LoVo (cell line): ENCODE results near the gene DDX25.
A peak's percentile ranks its signal among the peaks of the same experiment; 100 is the strongest.
"Not testable (repeated sequence)": the region's sequence is repeated elsewhere in the genome, so short reads cannot be mapped to it uniquely, and the experiment has no call there.

Source experiments
- DNase-seq: peaks from one replicate; pipeline ENCODE4 v3.0.0-alpha.2; 2016; ENCODE audit warnings: low spot score

DDX25 gene

DNA sequence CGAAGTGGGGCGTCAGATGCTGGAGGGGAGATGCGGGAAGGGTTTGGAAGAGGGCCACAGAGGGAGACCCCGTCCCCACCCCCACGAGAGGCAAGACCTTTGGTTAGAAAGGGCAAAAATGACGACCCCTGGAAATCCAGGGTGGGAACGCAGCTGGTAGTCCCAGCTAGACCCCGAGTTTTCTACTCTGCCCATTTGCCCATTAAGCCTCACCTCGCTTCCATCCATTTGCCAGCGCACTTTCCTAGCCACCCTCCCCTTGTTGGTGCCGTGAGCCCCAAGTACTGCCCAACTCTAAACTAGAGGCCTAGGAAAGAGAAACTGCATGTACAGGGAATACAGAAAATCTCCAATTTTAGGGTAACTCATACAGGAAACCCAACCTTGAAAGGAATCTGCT lies 370 bp downstream of the DDX25 start:
- no peak for DNase-seq

DNA sequence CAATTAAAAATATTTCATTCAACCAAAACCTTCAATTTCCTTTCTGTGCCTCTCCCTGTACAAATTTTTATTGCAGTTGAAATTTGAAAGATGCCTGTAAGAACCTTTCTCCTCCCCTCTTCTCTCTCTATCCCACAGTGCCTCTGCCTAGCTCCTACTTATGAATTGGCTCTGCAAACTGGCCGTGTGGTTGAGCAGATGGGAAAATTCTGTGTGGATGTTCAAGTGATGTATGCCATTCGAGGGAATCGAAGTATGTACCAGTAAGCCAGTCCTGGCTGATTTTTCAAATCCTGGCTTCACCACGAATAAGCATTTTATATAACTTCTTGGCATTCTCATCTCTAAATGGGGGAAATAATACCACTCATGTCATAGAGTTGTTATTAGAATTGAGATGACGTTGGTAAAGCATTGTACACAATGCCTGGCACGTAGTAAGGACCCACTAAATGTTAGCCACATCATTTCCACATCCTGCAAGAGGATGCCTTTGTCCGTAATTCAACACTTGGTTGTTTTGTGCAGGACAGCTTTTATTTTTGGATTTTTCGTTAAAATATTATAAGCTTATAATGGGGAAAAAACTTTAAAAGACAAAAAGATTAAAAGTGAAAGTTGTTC lies 6.0 kb downstream of the DDX25 start:
- no peak for DNase-seq

DNA sequence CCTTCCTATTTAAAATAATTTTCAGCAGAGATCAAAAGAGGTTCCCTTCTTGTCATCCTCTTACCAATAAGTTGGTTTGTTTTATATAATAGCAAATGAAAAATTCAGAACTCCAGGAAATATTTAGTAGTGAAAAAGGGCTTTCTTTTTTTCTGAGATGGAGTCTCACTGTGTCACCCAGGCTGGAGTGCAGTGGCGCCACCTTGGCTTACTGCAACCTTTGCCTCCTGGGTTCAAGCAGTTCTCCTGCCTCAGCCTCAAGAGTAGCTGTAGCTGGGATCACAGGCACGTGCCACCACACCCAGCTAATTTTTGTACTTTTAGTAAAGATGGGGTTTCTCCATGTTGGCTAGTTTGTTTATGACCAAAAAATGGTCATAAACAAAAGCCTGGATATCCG lies 10.3 kb downstream of the DDX25 start:
- not testable (repeated sequence) for DNase-seq

DNA sequence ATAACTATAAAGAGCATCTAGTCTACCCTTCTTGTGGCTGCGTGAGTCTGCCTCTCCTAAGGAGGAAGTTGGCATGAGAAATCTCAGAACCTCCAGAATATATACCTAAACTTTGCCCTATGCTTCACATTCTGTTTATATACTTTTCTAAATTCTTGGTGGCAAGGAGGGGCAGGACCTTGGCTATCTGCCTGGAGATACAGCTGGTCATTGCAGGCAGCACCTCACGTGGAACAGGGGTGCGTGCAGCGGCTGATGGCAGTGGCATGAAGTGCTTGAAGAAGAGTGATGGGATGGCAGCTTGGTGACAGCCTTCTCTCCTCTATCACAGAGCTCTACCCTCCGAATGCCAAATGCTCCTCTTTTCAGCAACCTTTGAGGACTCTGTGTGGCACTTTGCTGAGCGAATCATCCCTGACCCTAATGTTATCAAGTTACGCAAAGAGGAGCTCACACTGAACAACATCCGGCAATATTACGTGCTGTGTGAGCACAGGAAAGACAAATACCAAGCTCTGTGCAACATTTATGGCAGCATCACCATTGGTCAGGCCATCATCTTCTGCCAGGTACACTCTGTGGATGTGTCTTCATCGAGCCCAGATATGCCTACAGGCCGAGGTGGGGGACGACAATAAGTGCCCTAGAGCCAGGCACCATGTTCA lies 12.5 kb downstream of the DDX25 start:
- DNase-seq: peak; percentile 52

DNA sequence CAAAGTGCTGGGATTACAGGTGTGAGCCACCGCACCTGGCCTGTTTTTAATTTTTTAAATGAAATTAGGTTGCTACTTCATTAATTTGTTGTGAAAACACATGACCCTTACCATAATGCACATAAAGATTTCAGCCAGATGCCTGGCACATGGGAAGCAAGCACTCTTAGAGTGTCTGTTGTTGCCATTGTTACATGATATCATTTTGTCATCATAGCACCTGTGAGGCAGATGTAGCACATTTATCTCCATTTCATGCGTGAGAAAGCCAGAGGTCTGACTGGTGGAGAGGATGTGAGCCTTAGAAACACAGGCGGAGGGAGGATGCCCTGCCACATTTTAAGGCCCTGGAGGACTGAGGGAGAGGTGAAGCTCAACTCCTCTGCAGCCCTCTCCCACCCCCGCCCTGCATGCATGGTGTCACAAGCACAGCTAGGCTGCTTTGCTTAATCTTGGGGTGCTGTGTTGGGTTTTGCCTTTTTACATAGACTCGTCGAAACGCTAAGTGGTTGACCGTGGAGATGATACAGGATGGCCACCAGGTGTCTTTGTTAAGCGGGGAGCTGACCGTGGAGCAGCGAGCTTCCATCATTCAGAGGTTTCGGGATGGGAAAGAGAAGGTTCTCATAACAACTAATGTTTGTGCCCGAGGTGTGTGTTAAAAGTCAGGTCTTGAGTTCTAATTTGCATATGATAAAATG lies 14.0 kb downstream of the DDX25 start:
- no peak for DNase-seq

DNA sequence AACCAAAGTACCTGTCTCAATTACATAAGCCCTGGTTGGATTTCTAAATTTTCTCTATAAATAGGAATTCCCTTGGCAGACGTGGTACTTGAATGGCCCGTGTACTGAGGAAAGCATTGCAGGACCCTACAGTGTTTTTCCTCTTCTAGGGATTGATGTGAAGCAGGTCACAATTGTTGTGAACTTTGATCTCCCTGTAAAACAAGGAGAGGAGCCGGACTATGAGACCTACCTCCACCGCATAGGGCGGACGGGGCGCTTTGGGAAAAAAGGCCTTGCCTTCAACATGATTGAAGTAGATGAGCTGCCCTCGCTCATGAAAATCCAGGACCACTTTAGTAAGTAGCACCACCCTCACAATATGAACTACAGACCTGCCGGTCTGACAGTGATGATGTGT lies 16.7 kb downstream of the DDX25 start:
- DNase-seq: no peak

DNA sequence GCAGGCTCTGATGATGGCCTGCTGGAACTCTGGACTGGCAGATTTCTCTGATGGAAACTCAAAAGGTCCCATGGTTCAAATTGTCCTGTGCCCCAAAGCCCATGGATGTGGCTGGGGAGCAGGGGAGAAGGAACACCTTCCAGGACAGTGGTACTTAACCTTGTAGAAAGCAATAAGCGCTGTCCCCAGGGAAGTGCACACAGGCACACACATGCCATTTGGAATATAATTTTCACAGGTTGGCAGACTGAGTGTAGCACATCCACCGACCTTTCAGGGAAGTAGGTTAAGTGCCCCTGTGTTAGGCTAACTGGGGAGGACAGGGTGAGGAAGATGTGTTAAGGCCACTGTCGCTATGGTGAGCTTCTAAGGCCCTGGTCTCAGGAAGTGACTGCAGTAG lies 17.8 kb downstream of the DDX25 start:
- no peak for DNase-seq

DNA sequence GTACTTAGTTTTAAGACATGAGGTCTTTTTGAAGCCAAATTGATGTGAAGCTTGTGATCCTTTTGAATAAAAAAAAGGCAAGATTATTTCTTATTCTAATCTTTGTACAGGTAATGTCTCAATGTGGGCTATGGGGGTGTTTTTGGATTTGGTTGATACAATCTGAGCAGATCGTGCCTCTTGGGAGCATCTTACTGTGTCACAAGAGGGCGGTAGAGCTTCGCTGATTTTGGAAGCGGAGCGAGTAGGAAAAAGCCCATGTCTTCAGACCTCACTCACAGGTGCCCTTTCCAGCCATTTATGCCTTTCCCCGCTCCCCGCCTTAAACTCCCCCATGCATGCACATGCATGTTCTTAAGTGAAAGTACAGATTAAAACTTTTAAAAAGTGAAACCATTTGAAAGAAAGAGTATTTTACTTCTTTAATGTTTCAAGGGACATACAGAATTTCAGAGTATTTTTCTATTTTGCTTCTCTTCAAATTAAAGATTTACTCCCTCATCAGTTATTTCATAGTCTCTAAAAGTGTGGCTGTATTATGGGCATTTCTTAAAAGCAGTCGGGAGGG lies 18.8 kb downstream of the DDX25 start:
- DNase-seq: peak; percentile 77

DNA sequence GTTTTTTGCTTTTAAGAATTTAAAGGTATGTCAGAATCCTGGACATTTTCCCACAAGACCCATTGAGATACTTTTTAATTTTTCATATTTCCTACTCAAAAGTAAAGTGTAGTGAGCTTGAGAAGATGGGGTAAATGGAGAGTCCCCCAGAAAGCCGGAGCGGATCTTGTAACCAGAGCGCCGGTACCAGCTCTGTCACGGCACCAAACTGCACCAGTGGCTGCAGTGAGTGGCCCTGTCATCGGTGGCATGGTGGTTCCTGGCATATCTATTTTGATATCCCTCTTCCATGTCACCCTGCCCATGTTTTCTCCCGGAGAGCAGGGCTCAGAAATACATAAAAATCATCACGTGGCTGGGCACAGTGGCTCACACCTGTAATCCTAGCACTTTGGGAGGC lies 19.3 kb downstream of the DDX25 start:
- no peak for DNase-seq

DNA sequence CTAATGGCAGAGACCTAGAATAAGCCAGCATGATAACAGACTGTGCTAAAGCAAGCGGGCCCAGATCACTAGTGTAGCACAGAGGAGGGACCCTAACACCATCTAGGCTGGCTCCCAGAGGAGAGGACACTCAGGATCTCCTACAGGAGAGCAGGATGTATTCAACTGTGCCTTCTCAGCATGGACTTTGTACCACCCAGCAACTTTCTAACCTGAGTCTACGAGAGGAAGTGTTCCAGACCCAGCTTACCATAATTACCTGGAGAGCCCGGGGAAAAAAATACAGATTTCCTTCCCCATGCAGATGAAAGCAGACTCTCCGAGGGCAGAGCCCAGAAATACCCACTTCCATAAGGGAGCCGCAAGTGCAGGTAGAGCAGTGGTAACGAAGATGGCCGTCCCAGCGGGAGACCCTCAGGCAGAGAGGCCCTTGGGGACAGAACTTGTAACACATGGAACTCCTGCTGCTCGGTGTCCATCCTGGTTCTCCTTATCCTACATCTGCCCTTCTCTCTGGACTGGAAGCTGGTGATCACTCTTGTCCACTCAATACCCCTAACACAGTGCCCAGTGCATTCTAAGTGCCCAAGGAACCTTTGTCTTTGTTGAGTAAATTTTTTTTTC lies 20.2 kb downstream of the DDX25 start:
- no peak for DNase-seq

DNA sequence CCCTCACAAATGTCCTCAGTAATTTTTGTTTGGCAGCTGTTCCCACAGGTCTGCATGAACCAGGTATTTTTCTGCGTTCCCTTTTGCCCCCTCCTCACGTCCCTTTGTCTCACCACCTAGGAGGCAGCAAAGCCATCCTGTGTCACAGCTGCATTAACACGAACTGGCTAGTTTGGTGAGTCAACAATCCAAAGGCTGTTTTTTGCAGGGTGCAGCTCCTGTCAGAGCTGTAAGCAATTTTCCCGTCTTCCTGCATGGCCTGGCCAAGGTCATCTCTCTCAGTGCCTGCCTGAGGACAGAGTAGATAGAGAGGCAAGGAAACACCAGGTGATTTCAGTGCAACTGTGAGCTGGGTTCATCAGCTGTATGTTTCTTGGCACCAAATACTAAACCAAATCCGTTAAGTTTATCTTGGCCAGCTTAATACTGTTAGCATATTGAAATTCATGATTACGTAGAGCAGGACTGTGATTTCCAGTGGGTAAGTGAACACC lies 21.0 kb downstream of the DDX25 start:
- DNase-seq: no peak

DNA sequence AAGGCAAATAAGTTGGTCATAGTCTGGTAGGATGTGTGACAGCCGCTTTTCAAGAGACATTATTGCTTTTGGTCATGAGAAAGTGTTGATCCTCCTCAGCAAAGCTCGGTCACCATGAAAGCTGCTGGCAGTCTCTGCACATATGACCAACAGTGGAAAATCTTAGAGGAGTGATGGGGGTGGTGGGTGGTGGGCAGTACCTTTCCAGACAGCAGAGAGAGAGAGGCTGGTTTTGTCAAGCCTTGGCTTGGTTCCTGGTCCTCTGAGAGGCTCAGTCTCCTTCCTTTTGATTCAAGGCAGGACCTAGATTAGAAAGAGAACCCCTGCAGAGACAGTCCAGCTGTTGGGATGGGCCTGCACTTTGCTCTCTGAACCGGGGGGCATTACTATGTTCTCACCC lies 21.5 kb downstream of the DDX25 start:
- no peak for DNase-seq

DNA sequence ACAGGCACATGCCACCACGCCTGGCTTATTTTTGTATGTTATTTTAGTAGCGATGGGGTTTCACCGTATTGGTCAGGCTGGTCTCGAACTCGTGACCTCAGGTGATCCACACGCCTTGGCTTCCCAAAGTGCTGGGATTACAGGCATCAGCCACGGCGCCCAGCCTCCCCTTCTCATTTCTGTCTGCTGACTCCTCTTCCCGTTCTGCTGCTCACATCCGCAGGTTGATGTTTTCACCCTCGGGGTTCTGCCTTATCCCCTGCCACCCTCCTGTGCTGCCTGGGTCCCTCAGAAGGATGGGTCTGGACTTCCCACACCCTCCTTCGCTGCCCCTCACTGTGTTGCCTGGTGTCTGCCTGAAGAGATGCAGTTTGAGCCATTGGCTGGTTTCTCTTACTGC lies 22.4 kb downstream of the DDX25 start:
- no peak for DNase-seq

DNA sequence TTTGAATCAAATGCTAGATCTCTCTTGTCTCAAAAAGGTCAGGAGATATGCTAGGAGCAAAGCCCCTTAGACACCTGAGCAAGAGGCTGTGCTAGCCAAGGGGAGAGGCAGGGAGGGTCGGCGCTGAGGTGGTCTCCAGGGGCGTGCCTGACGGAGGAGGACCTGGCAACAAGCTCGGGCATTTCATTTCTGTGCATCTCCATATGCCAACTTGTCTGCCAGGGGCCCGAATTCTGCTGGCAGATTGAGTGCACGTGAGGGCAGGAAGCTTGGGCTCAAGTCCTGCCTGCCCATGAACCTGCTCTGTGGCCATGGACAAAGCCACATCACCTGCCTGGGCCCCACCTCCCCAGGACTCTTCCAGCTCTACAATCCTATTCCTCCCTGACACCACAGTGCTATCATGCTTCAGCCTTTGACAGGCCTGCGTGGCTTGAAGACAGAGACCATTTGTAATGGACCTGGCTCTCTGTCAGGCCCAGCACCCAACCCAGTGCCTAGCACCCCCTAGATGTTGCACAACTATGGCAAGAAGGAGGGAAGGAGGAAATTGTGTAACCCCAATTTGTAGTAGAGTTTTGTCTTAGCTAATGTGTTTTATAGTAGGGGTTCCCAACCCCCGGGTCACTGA lies 25.3 kb downstream of the DDX25 start:
- DNase-seq: no peak

DNA sequence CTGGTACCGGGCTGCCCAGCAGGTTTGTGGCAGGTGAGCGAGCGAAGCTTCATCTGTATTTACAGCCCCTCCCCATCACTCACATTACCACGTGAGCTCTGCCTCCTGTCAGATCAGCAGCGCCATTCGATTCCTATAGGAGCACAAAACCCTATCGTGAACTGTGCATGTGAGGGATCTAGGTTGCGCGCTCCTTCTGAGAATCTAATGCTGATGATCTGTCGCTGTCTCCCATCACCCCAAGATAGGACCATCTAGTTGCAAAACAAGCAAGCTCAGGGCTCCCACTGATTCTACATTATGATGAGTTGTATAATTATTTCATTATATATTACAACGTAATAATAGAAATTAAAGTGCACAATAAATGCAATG lies 25.8 kb downstream of the DDX25 start:
- no peak for DNase-seq

DNA sequence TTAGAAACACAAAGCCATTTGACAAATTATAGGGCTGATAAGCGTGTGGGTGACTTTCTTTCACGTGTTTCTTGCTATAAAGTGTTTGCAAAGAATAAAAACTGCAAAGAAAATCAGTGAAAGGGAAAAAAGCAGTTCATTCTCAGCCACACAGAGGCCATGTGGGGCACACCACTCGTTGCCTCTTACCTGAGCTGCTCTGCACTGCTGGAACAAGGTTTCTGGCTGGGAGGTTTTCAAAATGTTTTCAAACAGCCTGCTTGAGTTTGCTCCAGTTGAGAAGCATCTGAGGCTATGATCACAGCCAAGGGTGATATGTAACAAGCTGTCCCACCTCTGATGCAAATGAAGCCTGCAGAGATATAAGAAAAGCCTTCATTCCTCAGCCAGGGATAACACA lies 26.8 kb downstream of the DDX25 start:
- no peak for DNase-seq

DNA sequence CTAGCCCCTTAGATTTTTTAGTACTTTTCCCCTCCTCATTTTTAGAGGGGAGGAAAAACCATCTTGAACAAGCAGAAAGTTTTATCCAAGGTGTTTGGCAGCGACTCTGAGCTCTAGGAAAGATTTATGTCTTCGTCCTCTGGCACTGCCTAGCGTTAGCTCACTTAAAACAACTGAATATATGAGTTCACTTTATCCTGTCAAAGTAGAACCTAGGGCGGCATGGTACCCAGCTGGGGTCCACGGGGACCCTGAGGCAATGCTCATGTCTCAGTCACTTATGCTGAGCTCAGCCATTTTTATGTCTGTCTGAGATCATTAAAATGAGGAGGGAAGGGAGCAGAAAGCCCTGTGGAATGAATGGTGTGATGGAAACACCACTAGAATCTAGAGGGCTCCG lies 27.4 kb downstream of the DDX25 start:
- DNase-seq: no peak

DNA sequence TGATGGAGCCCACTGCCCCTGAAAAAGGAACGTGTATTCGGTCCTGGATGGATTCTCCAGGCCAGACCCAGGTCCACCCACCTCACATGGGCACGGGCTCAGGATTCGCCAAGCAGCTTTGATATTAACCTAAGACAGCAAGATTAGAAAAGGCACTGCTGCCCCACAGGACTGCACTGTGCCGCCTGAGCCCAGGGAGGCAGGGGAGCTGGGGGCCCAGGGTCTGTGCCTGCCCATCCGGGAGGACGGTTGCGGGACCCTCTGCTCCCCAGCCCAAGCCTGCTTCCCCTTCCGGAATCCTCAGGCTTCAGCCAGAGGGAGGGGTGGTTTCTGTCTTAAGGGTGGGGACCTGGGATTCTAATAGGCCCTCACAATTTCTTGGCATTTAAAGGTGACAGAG lies 28.0 kb downstream of the DDX25 start:
- no peak for DNase-seq

DNA sequence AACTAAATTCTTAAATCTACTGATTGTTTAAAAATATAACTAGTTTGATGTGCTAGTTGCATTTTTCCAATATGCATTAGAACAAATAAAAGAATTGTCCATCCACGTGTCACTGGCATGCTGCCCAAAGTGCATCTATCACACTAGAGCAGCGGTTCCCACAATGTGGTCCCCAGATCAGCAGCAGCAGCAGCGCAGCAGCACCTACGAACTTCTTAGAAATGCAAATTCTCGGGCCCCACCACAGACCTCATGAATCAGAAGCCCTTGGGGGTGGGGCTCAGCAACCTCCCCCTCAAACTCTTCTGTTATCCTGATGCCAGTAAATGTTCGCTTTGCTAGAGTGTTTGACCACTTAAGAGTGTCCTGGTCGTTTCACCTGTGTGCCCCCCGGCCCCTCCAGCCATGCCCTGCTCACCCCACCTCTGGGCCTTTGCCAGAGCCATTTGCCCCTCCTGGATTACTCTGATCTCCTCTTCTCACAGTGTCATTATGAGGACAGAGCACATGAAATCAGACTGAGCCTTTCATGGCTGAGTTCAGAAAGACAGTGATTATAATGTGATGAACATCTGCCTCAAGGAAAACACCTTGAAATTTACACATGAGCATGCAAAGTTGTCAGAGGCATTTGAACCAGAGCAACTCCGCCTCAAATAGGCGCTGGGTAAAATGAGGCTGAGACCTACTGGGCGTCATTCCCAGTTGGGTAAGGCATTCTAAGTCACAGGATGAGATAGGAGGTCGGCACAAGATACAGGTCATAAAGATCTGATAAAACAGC lies 28.9 kb downstream of the DDX25 start:
- DNase-seq: no peak

DNA sequence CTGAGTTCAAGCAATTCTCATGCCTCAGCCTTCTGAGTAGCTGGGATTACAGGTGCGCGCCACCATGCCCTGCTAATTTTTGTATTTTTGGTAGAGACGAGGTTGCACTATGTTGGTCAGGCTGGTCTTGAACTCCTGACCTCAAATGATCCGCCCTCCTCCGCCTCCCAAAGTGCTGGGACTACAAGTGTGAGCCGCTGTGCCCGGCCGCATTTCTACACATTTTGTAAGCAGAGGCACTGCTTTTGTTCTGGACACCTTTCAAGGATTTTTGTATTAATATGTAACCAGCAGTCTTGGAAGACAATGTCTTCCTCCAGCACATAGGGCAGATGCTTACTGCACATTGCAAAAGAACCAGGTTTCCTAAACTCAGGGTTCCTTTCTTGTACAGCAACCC lies 30.2 kb downstream of the DDX25 start:
- no peak for DNase-seq

DNA sequence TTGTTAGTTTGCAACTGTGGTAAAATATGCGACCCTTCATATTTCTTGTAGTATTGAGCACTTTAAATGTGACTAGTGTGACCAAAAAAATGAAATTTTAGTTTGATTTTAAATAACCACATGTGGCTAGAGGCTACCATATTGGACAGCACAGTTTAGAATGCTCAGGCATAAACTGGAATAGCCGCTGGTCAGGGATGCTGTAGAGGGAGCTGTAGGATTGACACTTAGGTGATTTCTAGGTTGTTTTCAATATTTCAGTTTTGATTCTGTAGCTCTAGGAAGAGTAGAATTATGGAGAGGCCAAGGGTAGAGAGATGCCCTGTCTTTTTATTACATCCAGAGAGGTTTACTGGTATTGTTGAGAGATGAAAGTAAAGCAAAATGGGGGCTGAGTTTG lies 30.7 kb downstream of the DDX25 start:
- DNase-seq: no peak
